Measurements from ENCODE around the gene KRT72.

KRT72 gene

DNA sequence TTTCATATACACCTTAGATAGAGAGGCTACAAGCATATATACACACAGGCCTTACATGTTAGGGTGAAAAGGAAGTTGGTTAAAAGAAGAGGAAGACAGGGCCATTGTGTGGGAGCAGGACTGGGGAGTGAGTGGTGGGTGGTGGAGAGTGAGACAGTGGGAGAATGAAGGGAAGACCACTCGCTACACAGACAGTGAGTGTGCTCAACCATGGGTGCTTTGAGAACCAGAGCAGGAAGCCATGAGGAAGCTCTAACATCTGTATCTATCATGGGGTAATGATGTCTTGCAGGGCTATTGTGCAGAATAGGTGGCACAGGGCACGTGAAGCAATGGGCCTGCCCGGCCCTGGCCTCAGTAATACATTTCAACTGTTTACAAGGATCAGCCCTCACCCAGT is 16.2 kb downstream of the KRT72 start:
- H3K36me3 ChIP-seq (ENCODE audit: insufficient read depth, low read length), result no peaks in the 10 kb centered on the region
- H3K9me3 ChIP-seq (ENCODE audit: control insufficient read depth, insufficient read depth, low read length), result no peaks in the 10 kb centered on the region
- no peak overlapping the region for H3K9ac ChIP-seq (ENCODE audit: low read depth, low read length)
- no peaks in the 10 kb centered on the region for H3K4me1 ChIP-seq (ENCODE audit: insufficient read depth, low read length)

DNA sequence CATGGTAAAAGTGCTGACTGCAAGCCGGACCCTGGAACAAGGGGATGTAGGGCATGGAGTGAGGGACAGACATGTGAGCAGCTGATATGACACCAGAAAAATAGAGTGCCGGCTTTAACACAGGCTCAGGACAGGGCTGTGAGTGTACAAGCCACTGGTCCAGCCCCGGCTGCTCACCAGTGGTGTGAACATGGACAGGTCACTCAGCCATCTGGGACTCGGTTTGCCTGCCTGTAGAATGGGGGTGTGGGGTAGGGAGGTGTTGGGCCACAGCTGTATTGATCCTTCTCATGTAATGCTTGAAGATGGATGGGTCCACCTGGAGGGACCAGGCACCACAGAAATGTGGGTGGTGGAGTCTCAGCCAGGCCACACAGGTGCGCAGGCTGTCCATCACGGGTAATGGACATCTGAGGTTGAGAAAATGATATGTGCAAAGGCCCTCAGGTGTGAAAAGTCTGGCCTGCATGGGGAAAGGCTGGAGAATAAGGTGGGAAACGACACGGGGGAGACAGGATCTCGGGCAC is 17.0 kb downstream of the KRT72 start:
- Histone ChIP-seq H3K9me3 (ENCODE audit: control insufficient read depth, insufficient read depth, low read length) (no peaks in the 10 kb centered on the region), H3K4me1 (ENCODE audit: insufficient read depth, low read length) (no peaks in the 10 kb centered on the region), H3K36me3 (ENCODE audit: insufficient read depth, low read length) (no peaks in the 10 kb centered on the region), H3K9ac (ENCODE audit: low read depth, low read length) (no peak overlapping the region)

DNA sequence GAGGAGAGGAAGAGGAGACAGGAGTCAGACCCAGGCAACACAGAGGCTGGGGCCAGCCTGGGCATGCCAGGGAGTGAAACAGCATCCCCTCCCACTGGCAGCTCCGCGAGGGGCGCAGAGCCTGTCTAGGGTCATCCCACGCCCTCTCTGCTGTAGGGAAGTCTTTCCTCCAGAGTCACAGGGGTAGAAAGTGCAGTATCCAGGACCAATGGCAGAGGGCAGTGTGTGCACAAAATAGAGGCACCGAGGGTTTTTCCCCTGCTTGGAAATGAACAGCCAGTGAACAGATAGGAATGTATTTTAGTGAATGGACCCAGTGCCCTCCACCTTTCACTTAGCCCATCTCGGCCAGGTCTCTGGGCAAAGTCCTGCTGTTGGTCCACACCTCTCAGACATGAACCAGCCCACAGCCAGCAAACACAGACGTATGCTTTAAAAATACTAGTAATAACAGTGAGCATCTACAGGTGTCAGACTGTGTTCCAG is 18.2 kb downstream of the KRT72 start:
- H3K9ac ChIP-seq (ENCODE audit: low read depth, low read length), result no peak overlapping the region
- H3K4me1 ChIP-seq (ENCODE audit: insufficient read depth, low read length), result no peaks in the 10 kb centered on the region
- no peaks in the 10 kb centered on the region for H3K36me3 ChIP-seq (ENCODE audit: insufficient read depth, low read length)
- H3K9me3 ChIP-seq (ENCODE audit: control insufficient read depth, insufficient read depth, low read length), result no peaks in the 10 kb centered on the region

DNA sequence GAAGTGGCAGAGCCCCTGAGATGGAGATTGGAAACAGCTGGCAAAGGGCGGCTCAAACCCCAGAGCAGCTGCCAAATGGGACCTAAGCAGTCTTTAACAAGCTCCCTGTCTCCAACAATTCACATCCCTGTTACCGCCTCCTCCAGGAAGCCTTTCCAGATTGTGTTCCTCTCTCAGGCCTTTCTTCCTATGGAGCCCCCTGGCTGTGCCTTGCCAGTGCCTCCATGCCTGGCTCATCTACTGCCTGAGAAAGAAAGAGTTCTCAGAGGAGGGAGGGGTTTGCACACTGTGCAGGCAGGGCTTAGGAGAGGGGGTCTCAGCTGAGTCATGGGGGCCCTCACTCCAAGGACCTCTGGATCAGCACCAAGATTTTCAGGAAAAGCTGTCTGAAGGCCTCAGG is 18.8 kb downstream of the KRT72 start:
- H3K36me3 ChIP-seq (ENCODE audit: insufficient read depth, low read length), result no peaks in the 10 kb centered on the region
- H3K9me3 ChIP-seq (ENCODE audit: control insufficient read depth, insufficient read depth, low read length), result no peaks in the 10 kb centered on the region
- no peak overlapping the region for H3K9ac ChIP-seq (ENCODE audit: low read depth, low read length)
- no peaks in the 10 kb centered on the region for H3K4me1 ChIP-seq (ENCODE audit: insufficient read depth, low read length)

DNA sequence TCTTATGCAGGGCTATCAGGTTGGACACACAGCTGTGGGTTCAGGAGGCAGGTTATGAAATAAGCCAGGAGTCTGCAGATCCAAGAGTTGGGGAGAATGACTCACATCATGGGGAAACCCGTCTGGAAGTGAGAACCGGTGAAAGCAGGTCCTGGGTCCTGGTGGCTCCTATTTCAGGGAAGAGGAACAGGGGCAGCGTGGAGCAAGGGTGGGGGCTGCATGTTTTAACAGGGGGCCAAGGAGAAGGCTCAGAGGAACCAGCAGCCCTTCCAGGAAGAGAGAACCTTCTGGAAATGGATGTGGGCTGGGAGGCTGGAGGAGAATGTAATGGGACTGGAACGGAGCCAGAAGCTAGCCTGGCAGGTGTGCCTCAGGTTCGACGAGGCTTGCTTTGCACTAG is 19.8 kb downstream of the KRT72 start:
- Histone ChIP-seq H3K9me3 (ENCODE audit: control insufficient read depth, insufficient read depth, low read length) (no peaks in the 10 kb centered on the region), H3K9ac (ENCODE audit: low read depth, low read length) (no peak overlapping the region), H3K4me1 (ENCODE audit: insufficient read depth, low read length) (no peaks in the 10 kb centered on the region), H3K36me3 (ENCODE audit: insufficient read depth, low read length) (no peaks in the 10 kb centered on the region)

DNA sequence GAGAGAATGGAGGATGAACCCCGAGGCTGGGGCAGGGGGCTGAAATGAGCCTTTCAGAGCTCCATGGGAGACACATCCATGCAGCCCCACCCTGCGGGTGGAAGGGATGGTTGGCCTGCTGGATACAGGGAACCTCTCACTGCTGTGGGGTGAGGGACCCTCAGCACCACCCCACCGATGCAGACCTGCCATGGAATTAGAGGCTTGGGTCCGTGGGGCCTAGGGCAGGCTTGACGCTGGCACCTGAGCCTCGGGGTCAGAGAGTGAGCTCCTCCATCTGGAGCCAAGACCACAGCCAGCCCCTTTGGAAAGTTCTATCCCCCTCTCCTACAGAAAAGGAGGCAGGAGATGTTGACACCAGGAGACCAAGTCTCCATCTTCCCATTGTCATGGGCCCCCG is 20.2 kb downstream of the KRT72 start:
- Histone ChIP-seq H3K4me1 (ENCODE audit: insufficient read depth, low read length) (no peaks in the 10 kb centered on the region), H3K36me3 (ENCODE audit: insufficient read depth, low read length) (no peaks in the 10 kb centered on the region), H3K9me3 (ENCODE audit: control insufficient read depth, insufficient read depth, low read length) (no peaks in the 10 kb centered on the region), H3K9ac (ENCODE audit: low read depth, low read length) (no peak overlapping the region)

DNA sequence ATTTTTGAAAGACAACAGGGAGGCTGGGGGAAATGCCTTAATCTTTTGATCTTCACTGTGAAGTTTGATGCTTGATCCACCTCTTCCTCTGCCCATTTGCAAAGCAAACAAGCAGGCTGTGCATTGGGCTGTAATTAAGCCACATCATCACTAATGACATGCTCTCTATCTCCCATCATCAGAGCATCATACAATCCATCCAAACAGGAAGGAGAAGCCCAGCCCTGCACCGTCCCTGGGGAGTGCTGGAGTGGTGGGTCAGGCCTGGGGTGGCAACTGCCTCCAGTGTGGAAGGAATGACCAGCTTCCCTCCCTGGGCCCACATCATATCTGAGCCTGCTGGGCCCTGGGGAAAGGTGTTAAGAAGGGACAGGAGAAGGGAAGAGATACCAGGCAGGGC is 20.8 kb downstream of the KRT72 start:
- no peak overlapping the region for H3K9ac ChIP-seq (ENCODE audit: low read depth, low read length)

DNA sequence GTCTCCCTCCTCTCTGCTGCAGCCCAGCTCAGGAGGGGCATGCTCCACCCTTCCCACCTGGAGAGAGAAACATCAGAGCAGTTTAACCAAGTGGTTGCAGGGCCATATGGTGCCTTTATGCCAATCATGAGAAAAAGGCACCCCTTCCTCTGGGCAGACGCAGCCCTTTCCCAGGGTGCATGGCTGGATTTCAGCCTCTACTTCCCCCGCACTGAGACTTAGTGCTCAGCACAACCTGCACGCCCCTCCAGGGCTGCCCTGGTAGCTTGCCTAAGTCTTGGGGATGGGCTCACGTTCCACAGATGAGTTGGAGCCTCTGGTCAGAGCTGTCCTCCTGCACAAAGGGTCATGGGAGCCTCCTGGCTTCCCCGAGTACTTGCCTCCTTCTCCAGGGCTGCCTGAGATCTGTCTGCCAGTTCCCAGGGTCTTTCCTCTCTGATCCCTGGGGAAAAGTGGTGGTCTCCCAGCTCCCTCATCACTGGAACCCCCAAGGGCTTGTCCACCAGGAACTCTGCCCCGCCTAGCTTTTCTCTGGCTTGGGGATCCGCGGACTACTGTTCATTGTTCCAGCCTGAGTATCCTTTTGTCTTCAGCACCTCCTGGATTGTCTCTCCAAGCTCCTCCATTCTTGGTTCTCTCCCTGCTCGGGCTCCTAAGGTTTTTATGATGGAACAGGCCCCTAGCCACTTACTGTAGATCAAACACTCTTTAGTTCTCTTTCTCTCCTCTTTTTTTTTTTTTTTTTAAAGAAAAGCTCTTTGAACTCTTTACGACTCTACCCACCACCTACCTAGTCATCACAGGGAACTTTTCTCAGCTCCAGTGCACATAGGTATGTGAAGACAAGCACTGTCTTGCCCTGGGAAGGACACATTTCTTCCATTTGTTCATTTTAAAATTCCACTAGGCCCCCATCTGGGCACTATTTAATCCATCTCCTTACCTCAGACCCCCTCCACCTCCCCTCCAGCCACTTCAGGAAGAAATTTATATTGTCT is 21.5 kb downstream of the KRT72 start:
- H3K9me3 ChIP-seq (ENCODE audit: control insufficient read depth, insufficient read depth, low read length), result no peaks in the 10 kb centered on the region
- H3K9ac ChIP-seq (ENCODE audit: low read depth, low read length), result no peak overlapping the region

More for the DNA sequence above, 20.8 kb downstream of the KRT72 start:
- H3K4me1 ChIP-seq (ENCODE audit: insufficient read depth, low read length), result no peaks in the 10 kb centered on the region
- H3K36me3 ChIP-seq (ENCODE audit: insufficient read depth, low read length), result no peaks in the 10 kb centered on the region
- no peaks in the 10 kb centered on the region for H3K9me3 ChIP-seq (ENCODE audit: control insufficient read depth, insufficient read depth, low read length)

DNA sequence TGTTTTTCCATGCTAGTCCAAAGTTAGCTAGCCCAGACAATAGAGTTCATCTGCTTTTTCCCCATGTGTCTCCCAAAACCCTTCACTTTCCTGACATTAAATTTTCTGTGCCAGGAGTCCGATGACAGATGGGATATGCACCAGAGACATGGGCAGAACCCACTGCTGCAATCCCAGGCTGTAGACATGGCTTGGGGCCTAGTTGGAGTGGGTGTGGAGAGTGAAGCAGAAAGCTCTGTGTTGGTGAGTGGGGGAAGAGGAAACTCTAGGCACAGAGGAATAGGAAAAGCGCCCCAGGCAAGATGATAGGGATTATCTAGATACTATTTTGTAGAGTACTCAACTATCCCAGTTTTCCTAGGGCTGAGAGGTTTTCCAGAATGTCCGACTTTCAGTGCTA is 22.8 kb downstream of the KRT72 start:
- no peak overlapping the region for H3K9ac ChIP-seq (ENCODE audit: low read depth, low read length)
- H3K36me3 ChIP-seq (ENCODE audit: insufficient read depth, low read length), result no peaks in the 10 kb centered on the region
- H3K4me1 ChIP-seq (ENCODE audit: insufficient read depth, low read length), result no peaks in the 10 kb centered on the region
- H3K9me3 ChIP-seq (ENCODE audit: control insufficient read depth, insufficient read depth, low read length), result no peaks in the 10 kb centered on the region

More for the DNA sequence above, 21.5 kb downstream of the KRT72 start:
- Histone ChIP-seq H3K4me1 (ENCODE audit: insufficient read depth, low read length) (no peaks in the 10 kb centered on the region), H3K36me3 (ENCODE audit: insufficient read depth, low read length) (no peaks in the 10 kb centered on the region)

DNA sequence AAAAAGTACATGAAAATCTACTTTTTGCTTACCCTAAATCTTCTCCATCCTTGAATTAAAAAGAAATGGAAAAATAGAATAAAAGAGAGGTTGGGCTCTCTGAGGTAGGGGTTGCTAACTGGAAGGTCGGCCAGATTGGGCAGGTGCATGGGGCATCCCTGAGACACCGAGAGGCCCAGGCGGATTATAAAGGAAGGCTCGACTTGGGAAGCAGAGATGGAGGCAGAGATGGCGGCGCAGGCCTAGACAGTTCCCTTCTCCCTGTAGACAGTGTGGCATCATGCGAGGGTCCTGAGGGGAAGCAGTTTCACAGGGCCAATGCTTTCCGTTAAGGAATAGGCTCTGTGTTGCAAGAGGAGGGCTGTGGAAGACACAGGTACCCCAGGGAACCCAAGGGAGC is 23.9 kb downstream of the KRT72 start:
- Histone ChIP-seq H3K36me3 (ENCODE audit: insufficient read depth, low read length) (no peaks in the 10 kb centered on the region), H3K4me1 (ENCODE audit: insufficient read depth, low read length) (no peaks in the 10 kb centered on the region), H3K9ac (ENCODE audit: low read depth, low read length) (no peak overlapping the region), H3K9me3 (ENCODE audit: control insufficient read depth, insufficient read depth, low read length) (no peaks in the 10 kb centered on the region)

DNA sequence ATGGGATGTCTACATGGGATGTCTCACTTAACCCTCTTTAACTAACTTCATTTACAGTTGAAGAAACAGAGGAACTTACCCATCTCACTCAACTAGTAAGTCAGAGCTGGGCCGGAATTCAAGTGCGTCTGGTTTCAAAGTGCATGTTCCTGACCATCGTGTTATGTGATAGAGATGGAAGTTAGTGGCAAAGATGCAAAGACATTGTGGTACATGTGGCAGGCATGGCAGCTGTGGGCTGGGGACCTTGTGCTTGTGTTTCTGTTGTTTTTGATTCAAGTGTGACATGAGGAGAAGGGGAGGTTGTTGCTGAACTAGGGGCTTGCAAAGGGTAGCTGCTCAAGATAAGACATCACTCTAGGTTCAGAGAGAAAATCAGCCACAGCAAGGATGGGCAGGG is 25.3 kb downstream of the KRT72 start:
- no peaks in the 10 kb centered on the region for H3K9me3 ChIP-seq (ENCODE audit: control insufficient read depth, insufficient read depth, low read length)
- H3K36me3 ChIP-seq (ENCODE audit: insufficient read depth, low read length), result no peaks in the 10 kb centered on the region
- H3K9ac ChIP-seq (ENCODE audit: low read depth, low read length), result no peak overlapping the region
- H3K4me1 ChIP-seq (ENCODE audit: insufficient read depth, low read length), result no peaks in the 10 kb centered on the region

DNA sequence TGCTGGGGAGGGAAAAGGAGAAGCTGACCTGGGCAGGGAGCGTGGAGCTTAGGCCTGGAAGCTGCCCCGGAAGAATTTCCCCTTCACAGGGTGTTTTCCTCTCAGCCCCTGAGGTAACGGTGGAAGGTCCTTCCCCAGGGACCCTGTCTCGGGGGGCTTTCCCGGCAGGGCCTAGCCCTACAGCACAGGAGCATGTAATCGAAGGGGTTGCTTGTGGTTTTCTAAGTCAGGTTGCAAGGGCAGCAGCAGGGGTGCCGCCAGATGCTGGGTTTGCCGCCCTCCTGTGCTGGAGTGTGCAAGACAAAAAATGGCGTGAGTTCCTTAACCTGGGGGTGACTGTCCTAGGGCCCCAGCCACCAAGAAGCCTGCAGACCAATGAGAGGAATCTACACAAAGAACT is 26.0 kb downstream of the KRT72 start:
- no peaks in the 10 kb centered on the region for H3K4me1 ChIP-seq (ENCODE audit: insufficient read depth, low read length)
- H3K9me3 ChIP-seq (ENCODE audit: control insufficient read depth, insufficient read depth, low read length), result no peaks in the 10 kb centered on the region
- H3K36me3 ChIP-seq (ENCODE audit: insufficient read depth, low read length), result no peaks in the 10 kb centered on the region
- no peak overlapping the region for H3K9ac ChIP-seq (ENCODE audit: low read depth, low read length)

DNA sequence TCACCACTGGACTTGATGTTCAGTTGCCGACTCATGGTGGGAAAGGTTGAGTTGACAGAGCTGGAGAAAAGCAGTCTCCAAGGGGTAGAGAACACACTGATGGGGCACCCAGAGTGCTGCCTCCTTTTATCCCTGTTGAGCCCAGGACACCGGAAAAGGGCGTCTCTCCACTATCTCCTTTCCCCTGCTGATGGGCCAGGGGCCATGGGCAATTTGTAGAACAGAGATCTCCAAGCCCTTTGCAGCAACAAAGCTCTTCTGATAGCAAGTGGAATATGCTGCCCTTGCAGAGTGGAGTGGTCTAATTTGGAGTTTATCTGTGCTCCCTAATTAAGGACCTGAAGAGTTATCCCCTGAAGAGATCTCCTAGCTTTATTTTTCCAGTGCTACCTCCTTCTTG is 27.5 kb downstream of the KRT72 start, which contains the start of gene KRT74:
Gene KRT74, minus strand, starts transcription at position 101 of the 400 bp plus-strand sequence. Its CDS starts 66 bp downstream, at position 35.
- Histone ChIP-seq H3K9ac (ENCODE audit: low read depth, low read length) (no peak within 1 kb of the TSS), H3K9me3 (ENCODE audit: control insufficient read depth, insufficient read depth, low read length) (no peaks in the 10 kb centered on the region), H3K36me3 (ENCODE audit: insufficient read depth, low read length) (no peaks in the 10 kb centered on the region), H3K4me1 (ENCODE audit: insufficient read depth, low read length) (no peaks in the 10 kb centered on the region)

DNA sequence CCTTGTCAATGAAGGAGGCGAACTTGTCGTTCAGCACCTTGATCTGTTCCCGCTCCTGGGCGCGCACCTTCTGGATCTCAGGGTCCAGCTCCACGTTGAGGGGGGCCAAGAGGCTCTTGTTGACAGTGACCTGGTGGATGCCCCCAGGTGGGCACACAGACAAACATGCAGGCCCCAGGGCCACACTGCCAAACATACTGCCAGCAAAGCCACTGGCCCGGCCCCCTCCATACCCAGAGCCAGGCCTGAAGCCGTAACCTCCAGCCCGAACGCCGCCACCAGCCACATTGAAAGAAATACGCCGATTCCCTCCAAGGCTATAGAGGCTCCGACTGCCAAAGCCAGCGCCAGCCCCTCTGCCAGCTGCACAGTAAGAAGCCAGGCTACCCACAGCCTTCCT is 28.0 kb downstream of the KRT72 start:
- no peaks in the 10 kb centered on the region for H3K4me1 ChIP-seq (ENCODE audit: insufficient read depth, low read length)
- no peaks in the 10 kb centered on the region for H3K9me3 ChIP-seq (ENCODE audit: control insufficient read depth, insufficient read depth, low read length)
- H3K36me3 ChIP-seq (ENCODE audit: insufficient read depth, low read length), result no peaks in the 10 kb centered on the region
- no peak overlapping the region for H3K9ac ChIP-seq (ENCODE audit: low read depth, low read length)

DNA sequence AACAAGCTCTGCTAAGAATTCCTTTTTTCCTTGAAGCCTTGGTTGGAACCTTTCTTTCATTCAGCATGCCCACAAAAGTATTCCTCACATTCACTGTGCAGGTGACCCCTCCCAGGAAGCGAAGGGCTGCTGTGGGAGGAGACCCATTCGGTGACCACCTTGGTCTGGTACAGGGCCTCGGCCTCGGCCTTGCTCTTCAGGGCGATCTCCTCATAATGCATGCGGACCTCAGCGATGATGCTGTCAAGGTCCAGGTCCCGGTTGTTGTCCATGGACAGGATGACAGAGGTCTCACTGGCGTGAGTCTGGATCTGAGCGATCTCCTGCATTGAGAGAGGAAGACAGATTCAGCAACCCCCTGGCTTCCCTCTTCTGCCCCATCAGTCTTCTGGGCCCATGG is 30.8 kb downstream of the KRT72 start:
- Histone ChIP-seq H3K9ac (ENCODE audit: low read depth, low read length) (no peak overlapping the region), H3K9me3 (ENCODE audit: control insufficient read depth, insufficient read depth, low read length) (no peaks in the 10 kb centered on the region), H3K4me1 (ENCODE audit: insufficient read depth, low read length) (no peaks in the 10 kb centered on the region), H3K36me3 (ENCODE audit: insufficient read depth, low read length) (no peaks in the 10 kb centered on the region)
